ENCODE measurements around the gene TNFSF13.
"Not testable (repeated sequence)": the region's sequence is repeated elsewhere in the genome, so short reads cannot be mapped to it uniquely, and the experiment has no call there.

Gene TNFSF13

DNA sequence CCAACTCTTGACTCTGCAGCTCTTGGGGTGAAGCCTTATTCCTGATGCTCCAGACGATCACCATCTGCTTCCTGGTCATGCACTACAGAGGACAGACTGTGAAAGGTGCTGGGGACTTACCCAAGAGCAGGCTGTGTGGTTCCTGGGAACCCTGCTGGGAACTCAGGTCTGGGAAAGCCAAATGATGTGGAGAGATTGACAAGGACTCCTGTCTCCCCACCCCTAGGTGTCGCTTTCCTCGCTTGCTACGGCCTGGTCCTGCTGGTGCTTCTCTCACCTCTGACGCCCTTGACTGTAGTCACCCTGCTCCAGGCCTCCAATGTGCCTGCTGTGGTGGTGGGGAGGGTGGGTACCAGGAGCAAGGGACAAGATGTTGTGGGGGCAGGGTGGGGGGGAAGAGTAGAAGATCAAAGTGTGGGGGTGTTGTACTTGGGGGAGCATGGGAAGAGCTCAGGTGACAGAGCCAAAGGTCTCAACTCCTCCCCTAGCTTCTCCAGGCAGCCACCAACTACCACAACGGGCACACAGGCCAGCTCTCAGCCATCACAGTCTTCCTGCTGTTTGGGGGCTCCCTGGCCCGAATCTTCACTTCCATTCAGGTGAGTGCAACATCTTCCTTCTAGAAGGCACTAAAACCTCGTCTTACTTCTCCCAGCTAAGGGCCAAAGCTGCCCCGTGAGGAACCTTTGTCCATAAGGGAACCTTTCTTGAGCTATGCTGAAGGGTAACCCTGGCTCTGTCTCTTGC, 28.3 kb downstream of the TNFSF13 start:
- Mint-ChIP-seq H3K4me3 (no peak overlapping the region), H3K4me1 (peaks cover 20 to 60% of the 10 kb centered on the region in 2 donors), H3K27me3 (no peaks in the 10 kb centered on the region), H3K27ac (peak overlapping the region; percentile 59), H3K36me3 (peaks cover 60 to 67% of the 10 kb centered on the region in 2 donors), H3K9me3 (no peaks in the 10 kb centered on the region)
- ATAC-seq (replicated peaks): no peak
- DNase-seq: no peak

DNA sequence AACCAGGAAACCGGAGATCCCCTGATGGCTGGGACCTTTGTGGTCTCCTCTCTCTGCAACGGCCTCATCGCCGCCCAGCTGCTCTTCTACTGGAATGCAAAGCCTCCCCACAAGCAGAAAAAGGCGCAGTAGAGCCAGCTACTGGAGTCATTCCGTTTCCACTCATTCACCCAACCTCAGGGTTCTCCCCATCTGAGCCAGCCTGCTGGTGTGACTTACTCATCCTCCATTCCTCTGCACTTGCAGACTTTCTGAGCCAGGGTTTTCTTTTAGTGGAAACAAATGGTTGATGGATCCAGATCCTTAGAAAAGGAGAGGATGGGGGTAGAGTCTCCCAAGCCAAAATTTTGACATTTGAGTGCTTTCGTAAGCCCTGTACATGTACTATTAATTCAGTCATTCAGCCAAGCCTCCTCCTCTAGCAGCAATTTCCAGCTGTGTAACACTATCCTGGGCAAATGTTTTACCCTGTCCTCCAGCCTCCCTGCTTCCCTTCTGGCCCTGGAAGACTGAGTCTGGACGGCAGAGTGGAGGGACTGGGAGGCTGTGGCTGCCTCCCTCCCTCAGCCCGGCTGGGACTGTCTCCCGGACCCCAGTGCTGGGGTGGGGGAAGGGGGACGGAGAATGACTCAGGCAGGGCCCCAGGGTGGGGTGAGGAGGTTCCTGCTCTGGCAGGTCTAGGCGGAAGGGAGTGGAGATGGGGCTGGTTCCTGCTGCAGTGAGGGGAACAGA, 29.0 kb downstream of the TNFSF13 start:
- Mint-ChIP-seq H3K27ac (peak overlapping the region; percentile 59), H3K27me3 (no peaks in the 10 kb centered on the region), H3K36me3 (peaks cover 54 to 67% of the 10 kb centered on the region in 2 donors), H3K9me3 (no peaks in the 10 kb centered on the region), H3K4me3 (no peak overlapping the region), H3K4me1 (peaks cover 13 to 53% of the 10 kb centered on the region in 2 donors)
- DNase-seq (no peak), ATAC-seq (replicated peaks) (no peak)

DNA sequence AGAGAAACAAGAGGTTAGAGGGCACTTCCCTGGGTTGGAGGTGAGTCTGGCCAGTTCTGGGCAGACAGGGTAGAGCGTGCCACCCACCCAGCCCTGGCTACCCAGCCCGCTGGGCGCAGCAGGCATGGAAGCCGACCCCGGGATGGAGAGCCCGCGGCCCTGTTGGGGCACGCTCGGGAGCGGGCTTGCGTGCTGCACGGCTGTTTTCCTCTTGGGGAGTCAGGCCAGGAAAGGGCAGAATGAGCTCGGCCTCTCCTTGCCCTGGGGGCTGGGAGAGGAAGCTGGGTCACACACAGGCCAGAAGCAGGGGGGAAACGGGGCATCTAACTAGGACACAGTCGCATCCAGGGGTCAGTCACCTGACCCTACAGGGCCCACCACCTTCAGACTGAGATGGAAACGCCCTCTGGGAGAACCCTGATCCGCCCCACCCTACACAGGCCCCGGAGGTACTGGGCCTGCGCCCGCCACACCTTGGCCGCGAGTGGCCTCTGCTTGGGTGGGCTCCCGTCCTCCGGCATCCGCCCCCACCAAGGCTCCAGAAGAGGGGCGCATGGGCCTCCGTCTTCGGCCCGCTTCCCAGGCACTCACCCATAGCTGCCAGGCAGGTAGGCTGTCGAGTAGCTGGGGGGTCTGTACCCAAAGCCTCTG, 30.1 kb downstream of the TNFSF13 start:
- Mint-ChIP-seq H3K4me1 (peaks cover 8 to 45% of the 10 kb centered on the region in 2 donors), H3K9me3 (no peaks in the 10 kb centered on the region), H3K27me3 (no peaks in the 10 kb centered on the region), H3K27ac (no peak overlapping the region), H3K36me3 (peaks cover 55 to 71% of the 10 kb centered on the region in 2 donors), H3K4me3 (no peak overlapping the region)
- DNase-seq: no peak
- ATAC-seq (replicated peaks): no peak

DNA sequence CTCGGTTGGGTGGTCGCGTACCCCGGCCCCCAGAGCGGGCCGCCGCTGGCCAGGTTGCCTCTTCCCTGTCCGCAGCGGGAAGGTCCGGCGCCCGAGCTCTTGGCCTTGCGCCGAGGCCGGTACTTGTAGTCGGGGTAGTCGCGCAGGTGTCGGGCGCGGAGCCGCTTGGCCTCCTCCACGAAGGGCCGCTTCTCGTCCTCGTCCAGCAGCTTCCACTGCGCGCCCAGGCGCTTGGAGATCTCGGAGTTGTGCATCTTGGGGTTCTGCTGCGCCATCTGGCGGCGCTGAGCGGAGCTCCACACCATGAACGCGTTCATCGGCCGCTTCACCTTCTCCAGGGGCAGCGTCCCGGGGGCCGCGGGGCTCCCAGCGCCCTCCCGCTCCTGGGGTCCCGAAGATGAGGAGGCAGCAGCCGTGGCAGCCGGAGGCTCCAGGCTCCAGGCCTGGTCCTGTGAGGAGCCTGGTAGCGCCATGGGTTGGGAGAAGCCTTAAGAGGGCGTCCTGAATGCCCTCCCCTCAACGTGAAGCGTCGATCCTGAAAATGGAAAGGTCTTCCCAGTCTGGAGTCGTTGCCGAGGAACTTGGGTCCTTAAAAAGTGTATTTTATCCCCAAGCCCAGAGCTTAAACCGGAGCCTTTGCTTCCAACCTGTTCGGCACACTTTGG, 30.8 kb downstream of the TNFSF13 start:
- Mint-ChIP-seq H3K4me1 (peaks cover 8 to 43% of the 10 kb centered on the region in 2 donors), H3K27me3 (no peaks in the 10 kb centered on the region), H3K27ac (no peak overlapping the region), H3K4me3 (no peak overlapping the region), H3K9me3 (no peaks in the 10 kb centered on the region), H3K36me3 (peaks cover 61 to 72% of the 10 kb centered on the region in 2 donors)
- ATAC-seq (replicated peaks): peak; percentile 90 to 92
- DNase-seq: peak; percentile 48

DNA sequence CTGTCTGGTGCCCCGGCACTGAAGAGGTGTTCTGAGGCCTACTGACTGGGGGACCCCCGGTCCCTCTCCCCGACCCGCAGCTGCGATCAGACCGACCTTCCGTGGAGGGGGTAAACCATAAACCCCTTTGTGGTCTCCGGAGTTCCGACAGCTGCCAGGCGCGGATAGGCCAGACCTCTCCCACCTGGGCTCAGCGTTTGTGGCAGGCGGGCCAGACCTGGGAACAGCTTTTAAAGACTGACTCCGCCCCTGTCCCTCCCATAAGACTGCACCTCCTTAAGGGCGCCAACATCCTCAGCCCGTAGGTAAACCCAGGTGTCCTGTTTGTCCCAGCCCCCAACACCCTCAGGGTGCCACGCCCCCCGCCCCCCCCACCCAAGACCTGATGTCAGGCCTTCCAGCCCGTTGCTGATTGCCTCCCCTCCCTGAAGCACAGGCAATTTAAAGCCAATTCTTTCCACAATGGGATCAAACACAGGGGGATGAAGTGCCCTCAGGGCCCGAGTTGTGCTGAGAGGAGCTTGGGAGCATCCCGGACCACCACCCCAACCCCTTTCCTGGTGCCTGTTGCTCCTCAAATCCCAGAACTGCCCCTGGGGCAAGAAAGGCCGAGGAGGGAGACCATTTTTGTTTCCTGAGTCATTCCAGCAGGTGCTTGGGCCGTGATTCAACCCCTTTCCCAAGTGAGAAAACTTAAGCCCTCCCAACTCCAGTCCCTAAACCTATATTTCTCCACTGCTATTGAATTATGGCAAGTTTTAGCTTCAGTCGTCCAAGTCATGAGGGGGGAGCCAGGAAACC, 31.5 kb downstream of the TNFSF13 start, which contains the start of gene SOX15:
TSS of gene SOX15 (minus strand) at position 204 of the 801 bp plus-strand sequence. CDS start 418 bp downstream, outside the sequence.
- Mint-ChIP-seq H3K4me3 (no peak within 1 kb of the TSS), H3K4me1 (peaks cover 3 to 35% of the 10 kb centered on the region in 2 donors), H3K27me3 (no peaks in the 10 kb centered on the region), H3K9me3 (no peaks in the 10 kb centered on the region), H3K27ac (peak within 1 kb of the TSS; percentile 51), H3K36me3 (peaks cover 56 to 70% of the 10 kb centered on the region in 2 donors)
- ATAC-seq (replicated peaks): peak in 1 of 2 donors; percentile 15
- no peak for DNase-seq

DNA sequence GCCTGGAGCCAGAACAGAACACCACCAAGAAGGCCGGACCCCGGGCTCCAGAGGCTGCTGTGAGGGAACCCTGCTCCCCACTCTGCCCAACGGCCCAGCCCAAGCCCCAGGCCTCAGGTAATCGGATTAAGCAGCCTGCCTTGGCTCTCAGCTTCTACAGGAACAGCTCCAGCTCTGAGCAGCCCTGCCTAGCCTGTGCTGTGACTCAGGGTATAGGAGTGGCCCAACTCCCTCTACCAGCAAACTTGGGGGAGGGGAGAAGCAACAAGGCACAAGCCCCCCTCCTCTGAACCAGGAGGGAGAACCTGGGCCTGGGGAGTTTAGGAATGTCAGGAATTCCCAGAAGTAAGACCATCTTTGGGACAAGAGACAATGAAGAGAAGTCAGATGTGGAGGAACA, 32.2 kb downstream of the TNFSF13 start:
- Mint-ChIP-seq H3K27ac (no peak overlapping the region), H3K27me3 (no peaks in the 10 kb centered on the region), H3K36me3 (peaks cover 59 to 73% of the 10 kb centered on the region in 2 donors), H3K4me3 (no peak overlapping the region), H3K9me3 (no peaks in the 10 kb centered on the region), H3K4me1 (peaks cover 2 to 29% of the 10 kb centered on the region in 2 donors)
- no peak for ATAC-seq (replicated peaks)
- DNase-seq: no peak

DNA sequence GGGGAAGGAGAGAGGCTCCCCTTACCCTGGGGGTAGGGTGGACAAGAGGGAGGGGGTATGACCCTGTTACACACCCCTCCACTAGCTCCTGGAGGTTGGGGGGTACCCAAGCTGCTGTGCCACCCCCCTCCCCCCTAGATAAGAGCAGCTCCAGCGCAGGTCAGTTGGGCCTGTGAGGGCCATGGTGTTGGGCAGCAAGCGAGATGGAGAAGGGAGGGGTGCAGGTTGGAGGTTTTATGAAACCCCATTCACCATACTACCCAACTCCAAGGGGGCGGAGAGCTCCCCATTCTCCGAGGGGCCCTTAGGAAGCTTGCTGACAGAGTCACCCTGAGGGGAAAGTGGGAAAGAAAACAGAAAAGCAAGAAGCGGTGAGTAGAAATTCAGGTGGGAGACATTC, 33.0 kb downstream of the TNFSF13 start:
- no peak overlapping the region for H3K4me3 Mint-ChIP-seq
- peaks cover 0 to 26% of the 10 kb centered on the region in 2 donors for H3K4me1 Mint-ChIP-seq
- ATAC-seq (replicated peaks) (no peak), DNase-seq (no peak)
- H3K27ac Mint-ChIP-seq: no peak overlapping the region
- H3K27me3 Mint-ChIP-seq: no peaks in the 10 kb centered on the region
- peaks cover 60 to 74% of the 10 kb centered on the region in 2 donors for H3K36me3 Mint-ChIP-seq
- no peaks in the 10 kb centered on the region for H3K9me3 Mint-ChIP-seq

DNA sequence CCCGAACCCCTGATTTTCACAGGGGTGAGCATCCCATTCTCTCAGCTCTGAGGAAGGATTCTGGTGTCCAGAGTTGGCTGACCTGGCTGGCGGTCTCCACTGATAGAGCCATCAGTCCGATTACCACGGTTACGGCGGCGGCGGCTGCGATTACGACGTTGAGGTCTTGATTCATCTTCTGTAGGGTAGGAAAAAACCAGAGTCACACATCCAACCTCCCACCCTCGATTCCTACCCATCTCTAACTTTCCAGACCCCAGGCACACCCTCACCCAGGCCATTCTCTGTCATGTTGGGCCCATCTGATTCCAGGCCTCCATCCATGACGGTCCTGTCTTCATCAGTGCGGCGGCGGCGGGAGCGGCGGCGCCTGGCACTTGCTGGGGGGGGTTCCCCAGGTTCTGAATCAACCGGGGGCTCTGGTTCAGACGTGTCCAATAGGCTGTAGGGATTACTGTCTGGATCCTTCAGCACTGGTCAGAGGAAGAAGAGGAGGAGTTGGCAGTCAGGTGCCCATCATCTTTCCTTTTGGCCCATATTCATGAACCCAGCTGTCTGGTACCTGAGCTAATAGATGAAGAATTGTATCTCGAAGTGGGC, 34.0 kb downstream of the TNFSF13 start:
- Mint-ChIP-seq H3K27me3 (no peaks in the 10 kb centered on the region), H3K36me3 (peaks cover 56 to 72% of the 10 kb centered on the region in 2 donors), H3K27ac (no peak overlapping the region), H3K9me3 (no peaks in the 10 kb centered on the region), H3K4me3 (no peak overlapping the region), H3K4me1 (peaks cover 0 to 21% of the 10 kb centered on the region in 2 donors)
- no peak for DNase-seq
- ATAC-seq (replicated peaks): no peak

DNA sequence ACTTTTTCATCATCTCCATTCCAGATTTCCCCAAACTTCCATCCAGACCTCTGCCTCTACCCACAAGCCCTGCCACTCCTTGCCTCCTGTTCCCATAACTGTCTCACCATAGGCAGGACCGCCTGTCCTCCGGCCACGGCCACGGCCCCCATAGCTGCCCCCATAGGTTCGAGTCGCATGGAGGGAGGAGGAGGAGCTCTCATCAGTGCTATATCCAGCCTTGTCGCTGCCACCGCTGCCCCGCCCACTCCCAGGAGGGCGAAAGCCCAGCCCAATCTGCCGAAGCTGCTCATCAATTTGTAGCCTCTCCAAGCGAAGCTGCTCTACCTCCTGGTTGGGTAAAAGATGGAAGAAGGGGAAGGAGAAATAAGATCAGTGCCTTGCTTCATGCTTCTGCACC, 34.7 kb downstream of the TNFSF13 start:
- no peak overlapping the region for H3K4me3 Mint-ChIP-seq
- DNase-seq: no peak
- H3K27me3 Mint-ChIP-seq: no peaks in the 10 kb centered on the region
- no peak for ATAC-seq (replicated peaks)
- no peak overlapping the region for H3K27ac Mint-ChIP-seq
- H3K9me3 Mint-ChIP-seq: no peaks in the 10 kb centered on the region
- H3K4me1 Mint-ChIP-seq: peaks cover 0 to 15% of the 10 kb centered on the region in 2 donors
- peaks cover 54 to 65% of the 10 kb centered on the region in 2 donors for H3K36me3 Mint-ChIP-seq

DNA sequence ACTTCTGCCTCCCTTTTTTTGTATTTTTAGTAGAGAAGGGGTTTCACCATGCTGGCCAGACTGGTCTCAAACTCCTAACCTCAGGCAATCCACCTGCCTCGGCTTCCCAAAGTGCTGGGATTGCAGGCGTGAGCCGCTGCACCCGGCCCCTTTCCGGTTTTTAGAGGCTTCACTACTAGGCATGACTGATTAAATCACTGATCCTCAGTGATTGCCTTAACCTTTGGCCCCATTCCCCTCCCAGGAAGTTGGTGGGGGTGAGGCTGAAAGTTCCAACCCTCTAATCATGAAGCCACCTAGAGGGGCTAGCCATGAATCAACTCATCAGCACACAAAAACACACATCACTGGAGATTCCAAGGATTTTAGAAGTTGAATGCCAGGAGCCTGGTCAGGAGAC, 39.0 kb downstream of the TNFSF13 start:
- DNase-seq; H3K27ac Mint-ChIP-seq; ATAC-seq (replicated peaks): not testable (repeated sequence)

DNA sequence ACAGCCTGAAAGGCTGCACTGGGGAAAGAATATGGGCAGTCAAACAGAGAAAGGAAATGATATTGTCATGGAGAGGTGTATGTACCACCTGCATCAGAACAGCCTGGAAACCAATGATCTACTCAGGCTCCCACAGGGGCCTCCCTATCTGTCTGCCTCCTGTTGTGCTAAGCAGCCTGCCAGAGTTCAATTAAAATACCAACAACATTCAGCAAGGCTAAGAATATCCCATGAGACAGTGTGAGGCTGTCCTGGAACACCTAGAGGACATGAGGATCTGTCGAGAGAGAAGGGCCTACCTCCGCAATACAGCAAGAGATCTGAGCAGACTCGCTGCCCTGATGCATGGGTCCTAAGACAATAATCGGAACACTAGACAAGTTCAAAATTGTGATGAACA, 47.7 kb downstream of the TNFSF13 start:
- no peak overlapping the region for H3K4me3 Mint-ChIP-seq
- no peaks in the 10 kb centered on the region for H3K27me3 Mint-ChIP-seq
- H3K4me1 Mint-ChIP-seq: peaks cover 10 to 15% of the 10 kb centered on the region in 2 donors
- DNase-seq (no peak), ATAC-seq (replicated peaks) (no peak)
- no peaks in the 10 kb centered on the region for H3K9me3 Mint-ChIP-seq
- peaks cover 33 to 47% of the 10 kb centered on the region in 2 donors for H3K36me3 Mint-ChIP-seq
- no peak overlapping the region for H3K27ac Mint-ChIP-seq

More for the DNA sequence above, 39.0 kb downstream of the TNFSF13 start:
- H3K27me3 Mint-ChIP-seq, H3K9me3 Mint-ChIP-seq, H3K4me1 Mint-ChIP-seq, H3K4me3 Mint-ChIP-seq: not testable (repeated sequence)
- H3K36me3 Mint-ChIP-seq: peaks cover 60 to 67% of the 10 kb centered on the region in 2 donors

DNA sequence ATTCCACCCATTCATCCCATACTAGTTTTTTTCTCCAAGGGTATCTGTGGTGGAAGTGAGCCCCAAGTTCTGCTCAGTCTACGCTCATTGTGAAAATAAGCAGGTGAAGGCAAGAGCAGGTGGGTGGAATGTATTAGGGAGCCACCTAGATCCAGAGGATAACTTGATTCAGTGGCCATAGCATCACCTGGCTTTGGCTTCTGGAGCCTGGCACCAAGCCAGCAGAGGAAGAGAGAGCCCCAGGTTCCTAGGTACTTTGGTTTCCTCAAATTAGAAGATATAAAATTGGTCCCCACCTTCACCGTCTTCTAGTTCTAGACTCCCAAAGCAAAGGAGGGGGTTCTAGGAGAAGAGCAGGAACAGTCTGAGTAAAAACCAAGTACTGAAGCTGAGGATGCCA, 52.1 kb downstream of the TNFSF13 start:
- ATAC-seq (replicated peaks) (no peak), DNase-seq (no peak)
- peaks cover 19 to 31% of the 10 kb centered on the region in 2 donors for H3K36me3 Mint-ChIP-seq
- H3K27ac Mint-ChIP-seq: peak overlapping the region; percentile 22
- H3K9me3 Mint-ChIP-seq: no peaks in the 10 kb centered on the region
- H3K27me3 Mint-ChIP-seq: no peaks in the 10 kb centered on the region
- H3K4me3 Mint-ChIP-seq: no peak overlapping the region
- H3K4me1 Mint-ChIP-seq: peaks cover 33 to 39% of the 10 kb centered on the region in 2 donors

Data from stimulated activated naive B cell treated with anti-CD40 and anti-IgM and Interleukin-4, amounts not matched to agents 10 μg/mL and 1 μg/mL and 100 μg/mL, for 72 hours (primary cell).